GM03348 (cell line): ENCODE data around the gene LHCGR.
"Not testable (repeated sequence)": the region's sequence is repeated elsewhere in the genome, so short reads cannot be mapped to it uniquely, and the experiment has no call there.

Experiments used
- DNase-seq: peaks from one replicate; pipeline ENCODE4 v3.0.0; 2012; ENCODE audit warnings: low spot score

The LHCGR gene

GRCh38 chr2:48709096-48710034 lies 46.2 kb downstream of the LHCGR start:
- DNase-seq, result no peak

GRCh38 chr2:48707466-48707865 lies 48.1 kb downstream of the LHCGR start:
- DNase-seq, result no peak

GRCh38 chr2:48703621-48704020 lies 51.9 kb downstream of the LHCGR start:
- not testable (repeated sequence) for DNase-seq

- DNase-seq, result peak; percentile 27
These were observed 56.1 kb downstream of the LHCGR start for GRCh38 chr2:48699348-48699930.

- DNase-seq, result no peak
These were observed 58.6 kb downstream of the LHCGR start for GRCh38 chr2:48696881-48697280.

- DNase-seq, result no peak
These were observed 59.5 kb downstream of the LHCGR start for GRCh38 chr2:48695991-48696390.

- DNase-seq, result no peak
These were observed 61.4 kb downstream of the LHCGR start for GRCh38 chr2:48694149-48694548.

GRCh38 chr2:48693645-48694044 lies 61.9 kb downstream of the LHCGR start:
- no peak for DNase-seq

- no peak for DNase-seq
These were observed 62.5 kb downstream of the LHCGR start for GRCh38 chr2:48693066-48693465.

GRCh38 chr2:48691935-48692691 lies 63.4 kb downstream of the LHCGR start:
- DNase-seq, result no peak

- DNase-seq, result no peak
These were observed 70.4 kb downstream of the LHCGR start for GRCh38 chr2:48685126-48685525.

- DNase-seq, result no peak
These were observed 78.1 kb downstream of the LHCGR start for GRCh38 chr2:48677450-48677849.

GRCh38 chr2:48674933-48675332 lies 80.6 kb downstream of the LHCGR start:
- no peak for DNase-seq

GRCh38 chr2:48673581-48673980 lies 81.9 kb downstream of the LHCGR start:
- no peak for DNase-seq

- no peak for DNase-seq
These were observed 86.5 kb downstream of the LHCGR start for GRCh38 chr2:48668992-48669391.

GRCh38 chr2:48651158-48651790 lies 104.2 kb downstream of the LHCGR start:
- peak; percentile 60 for DNase-seq

GRCh38 chr2:48638261-48638660 lies 117.3 kb downstream of the LHCGR start:
- DNase-seq, result no peak
